Measurements from ENCODE around the gene PLIN5.

The PLIN5 gene

DNA sequence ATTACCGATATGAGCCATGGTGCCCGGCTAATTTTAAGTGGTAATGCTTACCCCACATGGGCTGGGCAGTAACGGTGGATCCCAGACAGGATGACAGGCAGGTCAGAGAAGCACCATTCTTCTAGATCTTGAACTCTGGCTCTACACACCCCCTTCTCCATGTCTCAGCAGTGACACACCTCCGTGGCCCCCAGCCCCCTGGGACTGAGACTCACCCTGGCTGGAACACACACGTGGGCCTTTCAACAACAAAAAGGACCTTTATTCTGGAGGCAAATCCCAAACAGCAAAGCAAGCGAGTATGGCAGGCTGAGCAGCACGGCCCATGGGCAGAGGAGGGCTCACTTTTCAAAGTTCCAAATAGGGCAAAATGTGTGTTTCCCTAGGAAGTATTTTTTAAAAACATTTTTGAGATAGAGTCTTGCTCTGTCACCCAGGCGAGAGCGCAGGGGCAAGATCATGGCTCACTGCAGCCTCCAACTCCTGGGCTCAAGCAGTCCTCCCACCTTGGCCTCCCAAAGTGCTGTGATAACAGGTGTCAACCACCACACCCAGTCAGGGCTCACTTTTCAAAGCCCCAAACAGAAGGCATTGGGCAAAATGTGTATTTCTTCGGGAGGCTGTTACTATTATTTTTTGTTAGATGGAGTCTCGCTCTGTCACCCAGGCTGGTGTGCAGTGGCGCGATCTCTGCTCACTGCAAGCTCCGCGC, 12.6 kb downstream of the PLIN5 start:
- DNase-seq (ENCODE audit: low spot score), result no peak

DNA sequence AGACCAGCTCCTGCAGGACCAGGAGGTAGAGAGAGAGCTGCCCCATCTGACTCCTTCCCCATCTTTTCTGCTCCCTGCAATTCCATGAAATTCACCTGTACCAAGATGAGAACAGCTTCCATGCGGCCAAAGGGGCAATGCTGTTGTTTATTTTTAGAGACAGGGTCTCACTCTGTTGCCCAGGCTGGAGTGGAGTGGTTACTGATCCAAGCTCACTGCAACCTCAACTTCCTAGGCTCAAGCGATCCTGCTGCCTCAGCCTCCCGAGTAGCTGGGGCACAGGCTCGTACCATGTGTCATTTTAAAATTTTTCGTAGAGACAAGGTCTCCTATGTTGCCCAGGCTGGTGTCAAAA, 13.2 kb downstream of the PLIN5 start:
- no peak for DNase-seq (ENCODE audit: low spot score)

DNA sequence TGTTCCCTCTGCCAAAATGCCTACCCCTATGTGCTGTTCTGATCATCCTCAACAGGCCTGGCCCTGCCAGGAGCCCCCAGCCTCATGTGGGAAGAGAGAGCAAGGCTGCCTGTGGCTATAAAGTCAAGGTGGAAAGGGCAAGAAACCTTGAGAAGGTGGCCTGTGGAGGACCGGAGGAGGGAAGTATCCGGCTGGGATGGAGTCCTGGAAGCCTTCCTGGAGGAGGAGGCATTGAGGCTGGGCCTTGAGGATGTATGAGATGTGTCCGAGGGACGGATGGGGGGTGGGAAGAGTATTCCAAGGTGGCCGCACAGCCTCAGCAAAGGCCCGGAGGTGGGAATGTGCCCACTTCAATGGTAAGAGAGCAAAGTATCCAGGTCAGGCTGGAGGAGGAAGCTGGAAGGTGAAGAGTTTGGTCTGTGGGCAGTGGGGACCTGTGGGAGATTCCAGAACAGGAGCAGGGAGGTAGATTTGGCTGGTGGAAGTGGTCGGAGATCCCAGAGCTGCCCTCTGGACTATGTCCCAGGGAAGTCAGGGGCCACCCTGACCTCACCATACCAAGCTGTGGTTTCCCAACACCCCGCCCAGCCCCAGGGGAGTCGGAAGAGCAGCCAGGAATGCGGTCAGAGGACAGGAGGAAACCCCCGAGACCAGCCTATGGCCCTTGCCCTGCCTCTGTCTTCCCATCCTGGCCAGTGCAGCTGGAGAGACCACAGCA, 13.7 kb downstream of the PLIN5 start:
- no peak for DNase-seq (ENCODE audit: low spot score)

DNA sequence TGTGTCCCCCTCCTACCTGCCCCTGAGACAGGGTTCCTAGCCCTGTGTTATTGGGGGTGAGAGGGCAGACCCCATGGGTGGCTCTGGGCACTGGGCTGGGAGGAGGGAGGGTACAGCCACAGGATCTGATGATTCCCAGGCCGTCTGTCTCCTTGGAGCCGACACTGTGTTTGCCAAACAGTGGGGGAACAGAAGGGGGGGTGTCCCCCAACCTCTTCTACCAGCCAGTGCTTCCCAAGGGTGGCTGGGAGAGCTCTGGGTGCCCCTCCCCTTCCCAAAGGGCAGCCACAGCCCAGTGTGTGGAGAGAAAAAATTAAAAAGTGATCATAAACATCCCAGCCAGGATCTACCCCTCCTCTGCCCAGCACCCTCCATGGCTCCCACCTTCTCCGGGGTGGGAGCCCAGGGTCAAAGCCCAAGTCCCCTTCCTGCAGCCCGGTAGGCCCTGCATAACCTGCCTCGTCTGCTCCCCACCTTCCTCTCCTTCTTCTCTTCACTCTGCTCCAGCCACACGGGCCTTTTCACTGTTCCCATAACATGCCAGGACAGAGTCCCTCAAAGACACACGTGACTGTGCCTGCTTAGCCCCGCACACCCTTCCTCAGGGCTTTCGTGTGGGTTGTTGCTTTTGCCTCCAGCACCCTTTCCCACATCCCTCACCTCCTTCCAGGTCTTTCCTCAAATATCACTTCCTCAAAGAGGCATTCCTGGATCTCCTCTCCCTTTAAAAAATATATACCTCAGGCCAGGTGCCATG, 15.3 kb downstream of the PLIN5 start:
- no peak for DNase-seq (ENCODE audit: low spot score)

DNA sequence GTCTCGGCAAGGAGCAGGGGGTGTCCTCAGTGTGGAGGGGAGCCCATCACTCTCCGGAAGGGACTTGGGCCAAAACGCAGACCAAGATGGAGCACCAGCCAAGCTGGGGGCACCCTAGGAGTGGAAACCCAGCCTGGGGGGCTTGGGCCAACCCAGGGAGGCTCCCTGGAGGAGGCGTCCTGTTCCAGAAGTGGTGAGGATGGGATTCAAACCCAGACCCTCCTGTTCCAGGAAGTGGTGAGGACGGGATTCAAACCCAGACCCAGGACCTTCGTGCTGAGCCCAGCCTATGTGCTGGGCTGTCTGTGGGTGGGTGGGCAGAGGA, 15.9 kb downstream of the PLIN5 start:
- no peak for DNase-seq (ENCODE audit: low spot score)

DNA sequence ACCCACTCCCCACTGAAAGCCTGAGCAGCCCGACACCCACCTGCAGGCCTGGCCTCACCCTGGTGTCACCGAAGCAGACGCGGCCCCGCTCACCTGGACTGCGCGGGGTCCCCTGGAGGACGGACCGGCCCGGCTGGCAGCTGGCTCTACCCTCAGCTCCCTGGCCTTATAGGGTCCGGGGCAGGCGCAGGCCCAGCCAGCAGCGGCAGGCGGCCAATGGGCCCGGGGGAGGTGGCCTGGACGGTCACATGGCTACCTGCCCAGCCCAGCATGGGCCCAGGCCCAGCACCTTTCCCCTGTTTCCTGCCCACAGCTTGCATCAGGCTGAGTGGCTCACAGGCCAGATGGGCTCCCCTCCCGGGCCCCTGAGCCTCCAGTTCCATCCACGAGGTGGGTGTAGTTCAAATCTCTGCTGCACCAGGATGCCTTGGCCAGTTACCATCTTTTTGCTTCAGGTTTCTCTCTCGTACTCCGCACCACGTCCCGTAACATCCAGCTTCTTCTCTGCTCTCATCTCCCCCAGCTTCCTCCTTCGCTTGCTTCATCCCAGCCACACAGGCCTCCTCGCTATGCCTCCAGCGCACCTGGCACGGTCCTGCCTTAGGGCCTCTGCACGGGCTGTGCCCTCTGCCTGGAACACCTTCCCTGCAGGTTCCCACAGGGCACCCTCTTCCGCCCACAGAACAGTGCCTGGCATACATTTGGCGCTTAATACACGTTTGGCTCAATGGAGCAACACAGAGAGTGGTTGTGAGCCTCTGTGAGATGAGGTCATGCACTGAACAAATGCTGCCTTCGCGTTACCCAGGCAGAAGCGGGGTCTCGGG, 16.5 kb downstream of the PLIN5 start, which contains the start of gene PLIN4:
Gene PLIN4, minus strand, starts transcription at position 142 of the 827 bp plus-strand sequence. CDS start 214 bp downstream, outside the sequence.
- no peak for DNase-seq (ENCODE audit: low spot score)

DNA sequence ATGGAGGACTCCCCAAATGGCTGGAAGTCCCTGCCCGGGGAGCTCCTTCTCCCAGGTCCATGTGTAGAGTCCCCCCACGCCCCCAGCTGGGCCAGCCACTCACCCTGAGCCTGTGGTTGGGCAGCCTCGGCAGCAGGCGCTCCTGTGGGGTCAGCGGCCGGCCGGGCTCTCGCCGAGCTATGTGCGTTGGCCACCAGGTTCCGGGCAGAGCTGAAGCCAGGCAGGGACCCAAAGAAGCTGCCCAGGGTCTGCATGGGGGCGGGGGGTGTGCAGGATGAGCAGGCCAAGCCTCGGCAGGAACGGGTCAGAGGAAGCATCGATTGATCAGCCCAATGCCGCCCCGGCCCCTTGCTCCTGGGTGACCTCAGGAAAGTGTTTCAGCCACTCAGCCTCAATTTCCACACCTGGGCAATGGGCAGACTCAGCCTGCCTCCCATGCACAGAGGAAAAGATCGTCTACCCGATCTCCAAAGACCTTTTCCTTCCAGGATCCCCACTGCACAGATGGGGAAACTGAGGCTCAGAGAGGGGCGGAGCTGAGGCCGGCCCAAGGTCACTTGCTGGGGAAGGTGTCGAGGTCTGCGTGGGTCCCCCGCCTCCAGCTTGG, 17.5 kb downstream of the PLIN5 start:
- no peak for DNase-seq (ENCODE audit: low spot score)

DNA sequence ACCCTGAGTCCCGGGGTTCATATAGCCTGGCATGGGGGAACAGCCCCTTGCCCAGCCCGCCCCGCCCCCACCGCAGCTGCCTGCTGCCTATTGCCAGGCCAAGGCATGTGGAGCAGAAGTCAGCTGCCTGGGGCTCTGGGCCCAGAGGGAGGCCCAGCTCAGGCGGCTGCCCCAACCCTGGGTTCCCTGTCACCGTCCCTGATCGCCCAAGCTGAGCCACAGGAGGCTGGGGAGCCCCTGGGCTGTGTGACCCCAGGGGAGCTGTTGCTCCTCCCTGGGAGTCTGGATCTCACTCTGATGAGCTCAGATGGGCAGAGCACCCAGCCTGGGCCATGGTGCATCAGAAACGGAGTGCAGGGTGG, 18.1 kb downstream of the PLIN5 start:
- DNase-seq (ENCODE audit: low spot score), result no peak

DNA sequence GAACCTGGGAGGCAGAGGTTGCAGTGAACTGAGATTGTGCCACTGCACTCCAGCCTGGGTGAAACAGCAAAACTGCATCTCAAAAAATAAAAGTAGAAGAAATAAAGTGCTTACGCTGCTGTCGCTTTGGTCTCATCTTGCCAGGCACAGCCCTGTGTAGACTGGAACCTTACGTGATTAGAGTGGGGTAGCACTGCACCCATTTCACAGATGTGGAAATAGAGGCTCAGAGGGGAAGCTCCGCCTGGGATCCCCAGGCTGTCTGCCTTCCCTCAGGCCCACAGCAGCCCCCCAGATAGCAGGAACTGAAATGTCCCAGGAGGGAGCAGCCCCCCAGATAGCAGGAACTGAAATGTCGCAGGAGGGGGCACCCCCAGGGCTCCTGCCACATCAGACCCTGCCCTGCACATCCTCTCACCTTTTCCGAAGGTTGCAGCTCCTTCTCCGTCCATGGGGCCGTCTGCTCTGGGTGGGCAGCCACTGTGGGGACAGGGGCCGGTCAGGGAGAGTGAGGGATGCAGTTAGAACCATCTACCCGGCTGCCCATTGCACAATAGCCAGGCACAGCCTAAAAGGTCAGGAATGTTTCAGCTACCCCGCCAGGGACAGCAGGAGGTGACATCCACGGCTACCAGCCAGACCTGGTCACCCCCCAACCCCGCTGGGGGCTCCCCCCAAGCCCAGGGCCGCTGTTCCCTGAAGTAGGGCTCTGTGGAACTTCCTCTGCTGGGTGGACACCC, 18.7 kb downstream of the PLIN5 start:
- DNase-seq (ENCODE audit: low spot score), result no peak

DNA sequence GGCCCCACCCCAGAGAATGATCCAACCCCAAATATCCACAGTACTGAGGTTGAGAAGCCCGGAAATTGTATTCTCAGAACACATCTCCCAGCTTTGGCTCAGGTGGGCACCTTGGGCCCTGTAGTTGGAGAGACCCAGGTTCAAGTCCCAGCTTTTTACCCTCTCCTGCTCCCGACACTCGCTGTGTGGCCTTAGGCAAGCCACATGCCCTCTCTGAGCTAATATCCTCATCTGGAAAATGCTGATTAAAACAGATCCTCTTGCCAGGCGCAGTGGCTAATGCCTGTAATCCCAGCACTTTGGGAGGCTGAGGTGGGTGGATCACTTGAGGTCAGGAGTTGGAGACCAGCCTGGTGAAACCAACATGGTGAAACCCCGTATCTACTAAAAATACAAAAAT, 19.3 kb downstream of the PLIN5 start:
- DNase-seq (ENCODE audit: low spot score), result no peak

DNA sequence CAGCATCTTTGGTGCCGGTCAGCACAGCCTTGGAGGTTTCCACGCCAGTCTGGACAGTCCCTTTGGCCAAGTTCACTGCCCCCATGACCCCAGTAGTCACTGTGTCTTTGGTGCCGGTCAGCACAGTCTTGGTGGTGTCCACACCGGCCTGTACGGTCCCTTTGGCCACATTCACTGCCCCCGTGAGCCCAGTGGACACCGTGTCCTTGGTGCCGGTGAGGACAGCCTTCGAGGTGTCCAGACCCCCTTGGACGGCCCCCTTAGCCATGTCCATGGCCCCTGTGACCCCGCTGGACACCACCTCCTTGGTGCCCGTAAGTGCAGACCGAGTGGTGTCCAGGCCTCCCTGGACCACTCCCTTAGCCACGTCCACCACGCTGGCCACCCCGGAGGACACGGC, 21.8 kb downstream of the PLIN5 start:
- DNase-seq (ENCODE audit: low spot score), result no peak

DNA sequence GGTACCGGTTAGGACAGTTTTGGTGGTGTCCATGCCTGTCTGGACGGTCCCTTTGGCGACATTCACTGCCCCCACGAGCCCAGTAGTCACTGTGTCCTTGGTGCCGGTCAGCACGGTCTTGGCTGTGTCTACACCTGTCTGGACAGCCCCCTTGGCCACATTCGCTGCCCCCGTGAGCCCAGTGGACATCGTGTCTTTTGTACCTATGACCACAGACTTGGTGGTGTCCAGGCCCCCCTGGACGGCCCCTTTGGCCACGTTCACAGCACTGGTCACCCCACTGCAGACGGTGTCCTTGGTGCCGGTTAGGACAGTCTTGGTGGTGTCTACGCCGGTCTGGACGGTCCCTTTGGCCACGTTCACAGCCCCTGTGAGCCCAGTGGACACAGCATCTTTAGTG, 23.0 kb downstream of the PLIN5 start:
- DNase-seq (ENCODE audit: low spot score), result no peak

DNA sequence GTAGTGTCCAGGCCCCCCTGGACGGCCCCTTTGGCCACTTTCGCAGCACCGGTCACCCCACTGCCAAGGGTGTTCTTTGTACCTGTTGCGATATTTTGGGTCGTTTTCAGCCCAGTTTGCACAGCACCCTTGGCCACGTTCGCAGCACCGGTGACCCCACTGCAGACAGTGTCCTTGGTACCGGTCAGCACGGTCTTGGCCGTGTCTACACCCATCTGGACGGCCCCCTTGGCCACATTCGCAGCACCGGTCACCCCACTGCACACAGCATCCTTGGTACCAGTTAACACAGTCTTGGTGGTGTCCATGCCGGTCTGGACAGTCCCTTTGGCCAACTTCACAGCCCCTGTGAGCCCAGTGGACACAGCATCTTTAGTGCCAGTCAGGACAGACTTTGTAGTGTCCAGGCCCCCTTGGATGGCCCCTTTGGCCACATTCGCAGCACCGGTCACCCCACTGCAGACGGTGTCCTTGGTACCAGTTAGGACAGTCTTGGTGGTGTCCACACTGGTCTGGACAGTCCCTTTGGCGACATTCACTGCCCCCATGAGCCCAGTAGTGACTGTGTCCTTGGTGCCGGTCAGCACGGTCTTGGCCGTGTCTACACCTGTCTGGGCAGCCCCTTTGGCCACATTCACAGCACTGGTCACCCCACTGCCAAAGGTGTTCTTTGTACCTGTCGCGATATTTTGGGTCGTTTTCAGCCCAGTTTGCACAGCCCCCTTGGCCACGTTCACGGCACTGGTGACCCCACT, 23.5 kb downstream of the PLIN5 start:
- no peak for DNase-seq (ENCODE audit: low spot score)

DNA sequence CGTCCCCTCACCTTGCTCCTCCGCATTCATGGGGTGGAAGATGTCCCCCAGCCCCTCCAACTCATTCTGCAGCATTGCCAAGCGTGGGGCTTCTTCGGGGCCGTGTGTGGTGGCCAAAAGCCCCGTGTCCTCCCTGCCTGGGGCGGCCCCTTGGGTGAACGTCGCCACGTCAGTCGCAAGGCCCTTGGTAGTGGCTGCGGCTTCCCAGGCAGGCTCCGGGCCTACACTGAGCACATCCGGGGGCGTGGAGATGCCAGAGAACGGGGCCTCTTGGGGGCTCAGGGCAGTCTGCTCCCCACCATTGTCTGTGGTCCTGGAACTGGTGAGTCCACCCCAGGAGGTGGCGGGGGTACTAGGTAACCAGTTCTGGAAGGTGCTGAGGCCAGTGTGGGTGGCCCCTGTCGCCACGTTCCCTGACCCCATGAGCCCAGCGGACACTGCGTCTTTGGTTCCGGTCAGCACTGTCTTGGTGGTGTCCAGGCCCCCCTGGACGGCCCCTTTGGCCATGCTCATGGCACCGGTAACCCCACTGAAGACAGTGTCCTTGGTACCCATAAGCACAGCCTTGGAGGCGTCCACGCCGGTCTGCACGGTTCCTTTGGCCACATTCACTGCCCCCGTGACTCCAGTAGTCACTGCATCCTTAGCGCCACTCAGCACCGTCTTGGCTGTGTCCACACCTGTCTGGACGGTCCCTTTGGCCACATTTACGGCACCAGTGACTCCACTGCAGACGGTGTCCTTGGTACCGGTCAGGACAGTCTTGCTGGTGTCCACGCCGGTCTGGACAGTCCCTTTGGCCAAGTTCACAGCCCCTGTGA, 24.4 kb downstream of the PLIN5 start:
- no peak for DNase-seq (ENCODE audit: low spot score)

DNA sequence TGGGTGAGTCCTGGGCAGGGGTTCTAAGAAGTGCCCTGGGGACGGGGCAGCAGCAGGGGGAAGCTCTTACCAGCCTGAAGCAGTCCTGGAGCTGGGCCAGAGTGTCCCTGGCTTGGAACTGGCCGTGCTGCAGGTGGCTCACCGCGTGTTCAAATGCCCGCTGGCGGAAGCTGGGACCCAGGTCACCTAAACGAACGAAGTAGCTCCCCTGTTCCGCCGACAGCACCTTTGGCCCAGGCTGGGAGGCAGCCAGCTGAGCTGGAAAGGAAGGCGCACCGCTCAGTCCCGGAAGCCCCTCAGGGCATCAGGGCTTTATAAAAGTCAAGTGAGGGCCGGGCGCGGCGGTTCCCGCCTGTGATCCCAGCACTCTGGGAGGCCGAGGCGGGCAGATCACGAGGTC, 26.3 kb downstream of the PLIN5 start:
- DNase-seq (ENCODE audit: low spot score), result no peak

DNA sequence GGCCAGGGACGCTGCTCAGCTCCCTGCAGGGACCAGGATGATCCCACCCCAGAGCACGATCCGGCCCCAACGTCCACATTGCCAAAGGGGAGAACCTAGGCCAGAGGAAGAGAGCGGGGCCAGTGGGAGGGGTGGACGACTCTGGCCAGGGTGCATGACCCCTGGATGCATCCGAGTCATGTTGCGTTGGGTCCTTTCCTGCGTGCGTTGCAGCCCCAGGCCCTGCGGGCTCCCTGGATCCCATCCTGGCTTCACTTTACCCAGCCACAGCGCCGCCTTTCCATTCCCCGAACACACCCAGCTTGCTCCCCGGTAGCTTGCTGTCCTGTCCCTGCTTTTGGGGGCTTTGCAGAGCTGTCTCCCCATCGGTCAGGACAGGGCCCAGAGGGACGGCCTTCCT, 27.2 kb downstream of the PLIN5 start:
- no peak for DNase-seq (ENCODE audit: low spot score)

DNA sequence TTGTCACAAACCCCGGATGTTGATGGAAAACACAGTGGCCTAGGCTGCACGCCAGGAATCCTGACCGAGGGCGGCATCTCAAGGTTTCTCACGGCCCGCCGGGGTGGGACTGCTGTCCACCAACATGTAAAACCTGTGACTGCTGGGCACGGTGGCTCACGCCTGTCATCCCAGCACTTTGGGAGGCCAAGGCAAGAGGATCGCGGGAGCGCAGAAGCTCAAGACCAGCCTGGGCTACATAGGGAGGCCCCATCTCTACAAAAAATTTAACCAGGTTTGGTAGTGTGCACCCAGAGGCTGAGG, 27.9 kb downstream of the PLIN5 start:
- DNase-seq (ENCODE audit: low spot score), result no peak

DNA sequence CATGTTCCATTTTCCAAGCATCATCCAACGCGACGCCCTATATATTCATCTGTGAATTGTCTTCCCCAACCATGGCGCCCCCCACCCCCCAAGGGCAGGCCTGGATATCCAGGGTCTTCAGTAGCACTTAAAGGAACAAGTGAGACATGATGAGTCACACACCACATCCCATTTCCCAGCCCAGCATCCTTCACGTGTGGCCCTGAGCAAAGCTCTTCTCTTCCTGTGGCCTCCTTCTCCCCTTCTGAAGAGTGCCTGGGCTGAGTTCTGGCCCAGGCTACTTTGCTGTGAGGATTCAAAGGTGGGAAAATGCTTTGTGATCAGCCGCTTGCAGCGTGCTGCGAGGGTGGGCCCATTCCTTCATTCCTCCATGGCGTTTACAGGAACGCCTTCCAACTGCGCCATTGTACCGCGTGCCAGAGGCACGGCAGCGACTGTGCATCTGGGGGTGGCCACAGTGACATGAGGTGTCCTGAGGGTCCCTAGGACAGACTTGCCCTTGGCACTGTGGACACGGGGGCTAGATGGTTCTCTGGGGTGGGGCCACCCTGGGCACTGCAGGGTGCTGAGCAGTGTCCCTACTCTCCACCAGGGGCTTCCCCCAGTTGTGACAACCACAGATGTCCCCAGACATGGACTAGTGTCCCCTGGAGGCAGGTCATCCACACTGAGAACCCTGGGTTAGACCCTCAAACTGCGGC, 28.4 kb downstream of the PLIN5 start:
- no peak for DNase-seq (ENCODE audit: low spot score)
